HG03025 (cell line): ENCODE results near the gene RNU5B-1.

Experiments used
- ATAC-seq: cut with Tn5 transposase; IDR thresholded peaks from one replicate; pipeline ENCODE4 v1.9.1; 2021; ENCODE audit warnings: mild to moderate bottlenecking, moderate library complexity; ENCODE audit not compliant: unreplicated experiment, low FRiP score

RNU5B-1 gene

GRCh38 chr15:65327651-65328393 lies 23.3 kb downstream of the RNU5B-1 start:
- no peak for ATAC-seq

GRCh38 chr15:65328506-65329287 lies 24.2 kb downstream of the RNU5B-1 start:
- no peak for ATAC-seq

GRCh38 chr15:65329288-65329983 lies 25.0 kb downstream of the RNU5B-1 start:
- ATAC-seq = no peak

GRCh38 chr15:65329984-65330735 lies 25.7 kb downstream of the RNU5B-1 start:
- ATAC-seq = no peak

- no peak for ATAC-seq
Observed at GRCh38 chr15:65330934-65331645, 26.6 kb downstream of the RNU5B-1 start.

GRCh38 chr15:65331811-65332210 lies 27.3 kb downstream of the RNU5B-1 start:
- no peak for ATAC-seq

GRCh38 chr15:65332391-65333147 lies 28.1 kb downstream of the RNU5B-1 start:
- ATAC-seq = no peak

GRCh38 chr15:65333148-65333820 lies 28.8 kb downstream of the RNU5B-1 start:
- no peak for ATAC-seq

GRCh38 chr15:65333856-65334255 lies 29.4 kb downstream of the RNU5B-1 start:
- ATAC-seq = no peak

- no peak for ATAC-seq
Observed at GRCh38 chr15:65334586-65335231, 30.2 kb downstream of the RNU5B-1 start.

- ATAC-seq = no peak
Observed at GRCh38 chr15:65335278-65336055, 31.0 kb downstream of the RNU5B-1 start.

GRCh38 chr15:65336493-65337435 lies 32.3 kb downstream of the RNU5B-1 start:
- no peak for ATAC-seq

- no peak for ATAC-seq
Observed at GRCh38 chr15:65337436-65338070, 33.1 kb downstream of the RNU5B-1 start.

- ATAC-seq = no peak
Observed at GRCh38 chr15:65338366-65338765, 33.9 kb downstream of the RNU5B-1 start.

- no peak for ATAC-seq
Observed at GRCh38 chr15:65338823-65339222, 34.3 kb downstream of the RNU5B-1 start.

- ATAC-seq = no peak
Observed at GRCh38 chr15:65339416-65339815, 34.9 kb downstream of the RNU5B-1 start.
